SK-N-MC (cell line): ENCODE measurements around the gene COL5A3.

ENCODE experiments used
- DNase-seq: peaks from one replicate; pipeline ENCODE4 v3.0.0-alpha.2; 2011; ENCODE audit warnings: low read depth, low spot score
- H3K27ac ChIP-seq: fragments of 200-600 bp; sonication (generic); 2 replicates; pipeline ENCODE4 v1.5.1; 2016; ENCODE audit warnings: mixed run types
- H3K36me3 ChIP-seq: fragments of 200-600 bp; sonication (generic); 2 replicates; pipeline ENCODE4 v1.6.1; 2017; ENCODE audit warnings: antibody characterized with exemption, low read length, mixed read lengths; ENCODE audit not compliant: insufficient read depth
- H3K4me3 ChIP-seq: fragments of 200-600 bp; sonication (generic); 2 replicates; pipeline ENCODE4 v1.5.1; 2016
- H3K9ac ChIP-seq: fragments of 200-600 bp; sonication (generic); 2 replicates; pipeline ENCODE4 v1.8.0; 2017; ENCODE audit warnings: mixed run types, mixed read lengths; ENCODE audit not compliant: insufficient read length
- H3K9me3 ChIP-seq: fragments of 200-600 bp; sonication (generic); 2 replicates; pipeline ENCODE4 v1.6.1; 2017; ENCODE audit warnings: low read depth, mild to moderate bottlenecking, antibody characterized with exemption, low read length, moderate library complexity, mixed read lengths
- EZH2 ChIP-seq: fragments of 200-600 bp; sonication (generic); IDR thresholded peaks from one replicate; pipeline ENCODE4 v1.6.1; 2017; ENCODE audit warnings: antibody characterized with exemption
- FOXP2 ChIP-seq: optimal IDR thresholded peaks from 2 replicates; pipeline ENCODE3; 2011; ENCODE audit warnings: mild to moderate bottlenecking, moderate library complexity; ENCODE audit not compliant: insufficient read depth; ENCODE audit errors: extremely low read length, control extremely low read depth
- POLR2AphosphoS5 ChIP-seq: IDR thresholded peaks from 2 replicates; pipeline ENCODE4 v1.6.1; 2012; ENCODE audit warnings: mild to moderate bottlenecking, low read depth, low read length, borderline replicate concordance

The COL5A3 gene

GRCh38 chr19:10007371-10008183 is 2.7 kb downstream of the COL5A3 start:
- H3K4me3 ChIP-seq = no peak overlapping the region
- DNase-seq = no peak
- H3K27ac ChIP-seq = no peak overlapping the region
- H3K9ac ChIP-seq = no peak overlapping the region
- H3K36me3 ChIP-seq = no peaks in the 10 kb centered on the region
- no peaks in the 10 kb centered on the region for H3K9me3 ChIP-seq
- TF ChIP-seq POLR2AphosphoS5 = no peak
- TF ChIP-seq FOXP2 = no peak
- no peak for TF ChIP-seq EZH2

- no peak overlapping the region for H3K4me3 ChIP-seq
- H3K9ac ChIP-seq = no peak overlapping the region
- DNase-seq = no peak
- no peaks in the 10 kb centered on the region for H3K36me3 ChIP-seq
- no peak overlapping the region for H3K27ac ChIP-seq
- no peaks in the 10 kb centered on the region for H3K9me3 ChIP-seq
- TF ChIP-seq EZH2 (no peak), FOXP2 (no peak), POLR2AphosphoS5 (no peak)
These were observed 3.5 kb downstream of the COL5A3 start for GRCh38 chr19:10006752-10007323.

- TF ChIP-seq FOXP2 (no peak), EZH2 (no peak), POLR2AphosphoS5 (no peak)
- no peak overlapping the region for H3K27ac ChIP-seq
- H3K4me3 ChIP-seq = no peak overlapping the region
- H3K9ac ChIP-seq = no peak overlapping the region
- no peaks in the 10 kb centered on the region for H3K9me3 ChIP-seq
- no peak for DNase-seq
- no peaks in the 10 kb centered on the region for H3K36me3 ChIP-seq
These were observed 4.0 kb downstream of the COL5A3 start for GRCh38 chr19:10006335-10006708.

GRCh38 chr19:10005632-10006334 is 4.5 kb downstream of the COL5A3 start:
- no peak overlapping the region for H3K4me3 ChIP-seq
- no peaks in the 10 kb centered on the region for H3K9me3 ChIP-seq
- H3K36me3 ChIP-seq = no peaks in the 10 kb centered on the region
- TF ChIP-seq POLR2AphosphoS5 = no peak
- no peak for TF ChIP-seq EZH2
- TF ChIP-seq FOXP2 = no peak
- no peak overlapping the region for H3K27ac ChIP-seq
- no peak for DNase-seq
- H3K9ac ChIP-seq = no peak overlapping the region

GRCh38 chr19:10004617-10005016 is 5.7 kb downstream of the COL5A3 start:
- no peaks in the 10 kb centered on the region for H3K36me3 ChIP-seq
- H3K4me3 ChIP-seq = no peak overlapping the region
- no peak for DNase-seq
- no peak overlapping the region for H3K9ac ChIP-seq
- TF ChIP-seq POLR2AphosphoS5 (no peak), FOXP2 (no peak), EZH2 (no peak)
- H3K9me3 ChIP-seq = no peaks in the 10 kb centered on the region
- H3K27ac ChIP-seq = no peak overlapping the region

GRCh38 chr19:10003271-10003670 is 7.0 kb downstream of the COL5A3 start:
- no peaks in the 10 kb centered on the region for H3K9me3 ChIP-seq
- no peak overlapping the region for H3K9ac ChIP-seq
- H3K4me3 ChIP-seq = no peak overlapping the region
- no peak for DNase-seq
- H3K27ac ChIP-seq = no peak overlapping the region
- H3K36me3 ChIP-seq = no peaks in the 10 kb centered on the region
- TF ChIP-seq FOXP2 (no peak), POLR2AphosphoS5 (no peak), EZH2 (no peak)

- TF ChIP-seq EZH2 (no peak), POLR2AphosphoS5 (no peak), FOXP2 (no peak)
- no peak for DNase-seq
- Histone ChIP-seq H3K9ac (no peak overlapping the region), H3K4me3 (no peak overlapping the region), H3K27ac (no peak overlapping the region), H3K9me3 (no peaks in the 10 kb centered on the region), H3K36me3 (no peaks in the 10 kb centered on the region)
These were observed 8.4 kb downstream of the COL5A3 start for GRCh38 chr19:10001899-10002298.

GRCh38 chr19:10000171-10000826 is 10.0 kb downstream of the COL5A3 start:
- H3K9ac ChIP-seq = no peak overlapping the region
- DNase-seq = no peak
- TF ChIP-seq FOXP2 (no peak), EZH2 (no peak), POLR2AphosphoS5 (no peak)
- no peak overlapping the region for H3K4me3 ChIP-seq
- no peaks in the 10 kb centered on the region for H3K36me3 ChIP-seq
- H3K27ac ChIP-seq = no peak overlapping the region
- no peaks in the 10 kb centered on the region for H3K9me3 ChIP-seq
